OCI-LY3 (cell line): ENCODE data around the gene IFNLR1.

ENCODE experiments used
- CTCF ChIP-seq: fragments of 200-600, 300-600 bp; sonication (generic); IDR thresholded peaks from 2 replicates; pipeline ENCODE4 v1.5.1; 2014; ENCODE audit warnings: antibody characterized with exemption, low read length, low read depth
- EZH2phosphoT487 ChIP-seq: fragments of 200-600 bp; shearing (Covaris generic); IDR thresholded peaks from 2 replicates; pipeline ENCODE4 v1.6.1; 2018; ENCODE audit warnings: antibody characterized with exemption, mixed run types, low read depth

GRCh38 chr1:24169286-24169685, 17.8 kb downstream of the IFNLR1 start:
- TF ChIP-seq CTCF (no peak), EZH2phosphoT487 (no peak)
